GM12872 (cell line): ENCODE results near the gene AMMECR1L.

Experiments used
- CTCF ChIP-seq: IDR thresholded peaks from 3 replicates; pipeline ENCODE4 v1.5.1; 2011; ENCODE audit warnings: low read depth, mild to moderate bottlenecking, low read length, moderate library complexity; ENCODE audit not compliant: insufficient read depth

The AMMECR1L gene

GRCh38 chr2:127818794-127819425 is 66.8 kb downstream of the AMMECR1L start:
- no peak for TF ChIP-seq CTCF

DNA sequence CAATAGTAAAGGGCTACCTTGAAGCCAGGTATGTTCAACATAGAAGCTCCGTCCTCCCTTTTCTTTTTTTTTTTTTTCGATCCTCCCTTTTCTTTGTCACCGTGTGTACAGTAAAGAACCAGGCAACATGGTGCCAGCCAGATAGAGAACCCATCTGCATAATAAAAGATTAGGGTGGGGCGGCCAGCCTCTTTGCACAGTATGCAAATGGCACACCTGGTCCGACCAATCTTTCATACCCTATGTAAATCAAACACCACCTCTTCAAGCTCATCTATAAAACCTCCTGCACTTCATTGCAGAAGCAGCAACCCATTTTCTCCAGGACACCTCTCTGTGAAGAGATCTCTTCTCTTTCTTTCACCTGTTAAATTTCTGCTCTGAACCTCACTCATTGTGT is 67.5 kb downstream of the AMMECR1L start:
- no peak for TF ChIP-seq CTCF

- no peak for TF ChIP-seq CTCF
These were observed 71.1 kb downstream of the AMMECR1L start for GRCh38 chr2:127814677-127815076.
